GM13977 (cell line): ENCODE measurements around the gene UBE2L3.
"Not testable (repeated sequence)": the region's sequence is repeated elsewhere in the genome, so short reads cannot be mapped to it uniquely, and the experiment has no call there.

Experiments
- DNase-seq: peaks from one replicate; pipeline ENCODE4 v3.0.0; 2012; ENCODE audit warnings: low spot score
- CTCF ChIP-seq: IDR thresholded peaks from 2 replicates; pipeline ENCODE4 v1.5.1; 2012; ENCODE audit warnings: mild to moderate bottlenecking, control low read depth; ENCODE audit not compliant: insufficient read depth; ENCODE audit errors: extremely low read depth, missing control alignments
- in situ Hi-C: fragments of 300-500 bp; cut with MboI; formaldehyde crosslinking; loops from one replicate; pipeline ENCODE4 v1.12.0; 2022; ENCODE audit warnings: low sequenced_read_pairs, low pct_unique_long_range_greater_than_20kb, mixed read lengths, inconsistent platforms; ENCODE audit not compliant: unreplicated experiment

UBE2L3 gene

GRCh38 chr22:21641789-21642583 lies 74.5 kb downstream of the UBE2L3 start, which contains the start of gene SDF2L1:
Gene SDF2L1, plus strand, starts transcription at chr22:21642302. Its CDS starts 35 bp downstream, at chr22:21642337.
- DNase-seq: peak; percentile 99
- TF ChIP-seq CTCF: peak; percentile 10
- in situ Hi-C loops: no loop called here

- DNase-seq: peak; percentile 82
- in situ Hi-C loops: no loop called here
- peak; percentile 82 for TF ChIP-seq CTCF
Measured at GRCh38 chr22:21642584-21643448, 75.3 kb downstream of the UBE2L3 start.

- no peak for DNase-seq
- in situ Hi-C loops: no loop called here
- TF ChIP-seq CTCF: peak; percentile 33
Measured at GRCh38 chr22:21643533-21644357, 76.2 kb downstream of the UBE2L3 start.

GRCh38 chr22:21645513-21645912 lies 78.0 kb downstream of the UBE2L3 start:
- DNase-seq, in situ Hi-C loops: not testable (repeated sequence)

- TF ChIP-seq CTCF: peak; percentile 86
- peak; percentile 79 for DNase-seq
- in situ Hi-C loops: no loop called here
Measured at GRCh38 chr22:21646608-21647590, 79.4 kb downstream of the UBE2L3 start.

- TF ChIP-seq CTCF: no peak
- in situ Hi-C loops: no loop called here
- no peak for DNase-seq
Measured at GRCh38 chr22:21650280-21650679, 82.8 kb downstream of the UBE2L3 start.
